ENCODE data around the gene HECTD1.

Gene HECTD1

DNA sequence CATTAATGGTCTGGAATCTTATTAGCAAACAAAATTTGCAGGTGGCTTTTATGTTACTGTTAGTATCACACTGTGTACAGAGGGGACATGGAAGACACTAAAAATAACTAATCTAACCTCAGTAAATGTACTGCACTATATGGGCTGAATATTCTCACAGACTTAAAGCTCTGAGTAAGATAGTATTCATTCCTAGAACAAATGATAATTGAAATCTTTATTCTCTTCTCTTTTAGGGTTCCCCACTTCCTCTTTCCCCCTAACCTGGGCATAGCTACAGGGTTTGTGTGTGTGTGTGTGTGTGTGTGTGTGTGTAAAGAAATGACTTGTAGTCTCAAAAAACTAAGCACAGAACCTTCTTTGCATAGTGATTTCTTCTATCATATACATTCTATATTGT, 21.4 kb upstream of the HECTD1 start:
- H3K27ac ChIP-seq (ENCODE audit: insufficient read depth, low read length, poor library complexity, severe bottlenecking) = no peak overlapping the region
- H3K4me3 ChIP-seq (ENCODE audit: insufficient read depth, low read depth, low read length, poor library complexity, severe bottlenecking) = no peak overlapping the region
- no peaks in the 10 kb centered on the region for H3K4me1 ChIP-seq (ENCODE audit: control insufficient read depth, insufficient read depth, low read length, poor library complexity, severe bottlenecking)

GRCh38 chr14:31228533-31228932, 20.9 kb upstream of the HECTD1 start:
- Histone ChIP-seq H3K27ac (ENCODE audit: insufficient read depth, low read length, poor library complexity, severe bottlenecking) (no peak overlapping the region), H3K27me3 (replicated peaks; ENCODE audit: control insufficient read depth, insufficient read depth, low read length, poor library complexity, severe bottlenecking) (no peaks in the 10 kb centered on the region), H3K4me1 (ENCODE audit: control insufficient read depth, insufficient read depth, low read length, poor library complexity, severe bottlenecking) (no peaks in the 10 kb centered on the region), H3K4me3 (ENCODE audit: insufficient read depth, low read depth, low read length, poor library complexity, severe bottlenecking) (no peak overlapping the region), H3K36me3 (ENCODE audit: control insufficient read depth, insufficient read depth, low read length) (no peaks in the 10 kb centered on the region), H3K9me3 (ENCODE audit: control insufficient read depth, low read length) (no peaks in the 10 kb centered on the region)
- no peak for DNase-seq

More for the DNA sequence above, 21.4 kb upstream of the HECTD1 start:
- Histone ChIP-seq H3K36me3 (ENCODE audit: control insufficient read depth, insufficient read depth, low read length) (no peaks in the 10 kb centered on the region), H3K9me3 (ENCODE audit: control insufficient read depth, low read length) (no peaks in the 10 kb centered on the region), H3K27me3 (replicated peaks; ENCODE audit: control insufficient read depth, insufficient read depth, low read length, poor library complexity, severe bottlenecking) (no peaks in the 10 kb centered on the region)
- no peak for DNase-seq

DNA sequence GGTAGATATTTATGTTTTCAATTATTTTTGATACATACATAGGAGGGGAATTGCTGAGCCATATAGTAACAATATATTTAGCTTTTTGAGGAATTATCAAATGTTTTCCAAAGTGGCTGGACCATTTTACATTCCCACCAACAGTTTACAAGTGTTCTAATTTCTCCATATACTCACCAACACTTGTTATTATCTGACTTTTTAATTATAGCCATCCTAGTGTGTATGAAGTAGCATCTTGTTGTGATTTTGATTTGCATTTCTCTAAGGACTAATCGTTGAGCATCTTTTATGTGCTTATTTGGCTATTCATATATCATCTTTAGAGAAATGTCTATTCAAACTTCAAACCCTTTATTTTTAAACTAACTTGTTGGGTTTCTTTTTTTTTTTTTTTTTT, 17.2 kb upstream of the HECTD1 start:
- Histone ChIP-seq H3K4me3 (ENCODE audit: insufficient read depth, low read depth, low read length, poor library complexity, severe bottlenecking) (no peak overlapping the region), H3K9me3 (ENCODE audit: control insufficient read depth, low read length) (no peaks in the 10 kb centered on the region), H3K36me3 (ENCODE audit: control insufficient read depth, insufficient read depth, low read length) (no peaks in the 10 kb centered on the region), H3K27me3 (replicated peaks; ENCODE audit: control insufficient read depth, insufficient read depth, low read length, poor library complexity, severe bottlenecking) (no peaks in the 10 kb centered on the region), H3K4me1 (ENCODE audit: control insufficient read depth, insufficient read depth, low read length, poor library complexity, severe bottlenecking) (no peaks in the 10 kb centered on the region), H3K27ac (ENCODE audit: insufficient read depth, low read length, poor library complexity, severe bottlenecking) (no peak overlapping the region)
- DNase-seq = no peak

DNA sequence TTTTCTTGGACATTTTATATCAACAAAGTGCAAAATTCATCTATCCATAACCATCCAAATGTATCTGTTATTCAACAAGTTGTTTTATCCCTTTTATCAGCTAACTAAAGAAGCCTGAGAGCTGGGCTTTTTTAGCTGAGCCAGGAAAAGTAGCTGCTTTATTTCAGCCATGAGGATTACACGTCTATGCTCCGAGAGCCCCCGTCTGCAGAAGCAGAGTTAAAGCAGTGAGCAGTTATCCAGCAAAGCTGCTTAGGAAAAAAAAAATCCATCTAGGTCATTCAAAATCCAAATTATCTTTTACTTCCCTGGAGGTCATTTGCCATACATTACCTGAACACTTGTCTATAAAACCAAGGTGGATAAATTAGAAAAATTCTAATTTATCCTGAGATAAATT, 15.7 kb upstream of the HECTD1 start:
- Histone ChIP-seq H3K4me3 (ENCODE audit: insufficient read depth, low read depth, low read length, poor library complexity, severe bottlenecking) (no peak overlapping the region), H3K27me3 (replicated peaks; ENCODE audit: control insufficient read depth, insufficient read depth, low read length, poor library complexity, severe bottlenecking) (no peaks in the 10 kb centered on the region), H3K4me1 (ENCODE audit: control insufficient read depth, insufficient read depth, low read length, poor library complexity, severe bottlenecking) (no peaks in the 10 kb centered on the region), H3K9me3 (ENCODE audit: control insufficient read depth, low read length) (no peaks in the 10 kb centered on the region), H3K36me3 (ENCODE audit: control insufficient read depth, insufficient read depth, low read length) (no peaks in the 10 kb centered on the region), H3K27ac (ENCODE audit: insufficient read depth, low read length, poor library complexity, severe bottlenecking) (no peak overlapping the region)
- DNase-seq = no peak

GRCh38 chr14:31222834-31223233, 15.2 kb upstream of the HECTD1 start:
- DNase-seq = no peak
- Histone ChIP-seq H3K4me1 (ENCODE audit: control insufficient read depth, insufficient read depth, low read length, poor library complexity, severe bottlenecking) (no peaks in the 10 kb centered on the region), H3K27ac (ENCODE audit: insufficient read depth, low read length, poor library complexity, severe bottlenecking) (no peak overlapping the region), H3K27me3 (replicated peaks; ENCODE audit: control insufficient read depth, insufficient read depth, low read length, poor library complexity, severe bottlenecking) (no peaks in the 10 kb centered on the region), H3K4me3 (ENCODE audit: insufficient read depth, low read depth, low read length, poor library complexity, severe bottlenecking) (no peak overlapping the region), H3K9me3 (ENCODE audit: control insufficient read depth, low read length) (no peaks in the 10 kb centered on the region), H3K36me3 (ENCODE audit: control insufficient read depth, insufficient read depth, low read length) (no peaks in the 10 kb centered on the region)

DNA sequence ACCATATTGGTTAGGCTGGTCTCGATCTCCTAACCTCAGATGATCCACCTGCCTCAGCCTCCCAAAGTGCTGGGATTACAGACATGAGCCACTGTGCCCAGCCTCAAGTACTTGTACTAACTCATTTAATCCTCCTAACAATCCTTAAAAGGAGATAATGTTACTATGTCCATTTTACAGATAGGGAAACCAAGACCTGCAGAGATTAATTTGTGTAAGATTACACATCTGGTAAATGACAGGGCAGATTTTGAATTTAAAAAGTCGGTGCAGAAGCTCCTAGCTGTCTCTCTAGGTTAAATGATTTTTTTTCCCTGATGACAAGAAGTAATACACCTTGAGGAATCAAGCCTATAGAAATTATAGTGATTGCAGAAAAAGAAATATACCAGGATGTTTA, 13.7 kb upstream of the HECTD1 start:
- no peak for DNase-seq
- H3K4me3 ChIP-seq (ENCODE audit: insufficient read depth, low read depth, low read length, poor library complexity, severe bottlenecking) = no peak overlapping the region
- no peak overlapping the region for H3K27ac ChIP-seq (ENCODE audit: insufficient read depth, low read length, poor library complexity, severe bottlenecking)
- no peaks in the 10 kb centered on the region for H3K36me3 ChIP-seq (ENCODE audit: control insufficient read depth, insufficient read depth, low read length)
- H3K9me3 ChIP-seq (ENCODE audit: control insufficient read depth, low read length) = no peaks in the 10 kb centered on the region
- H3K27me3 ChIP-seq (replicated peaks; ENCODE audit: control insufficient read depth, insufficient read depth, low read length, poor library complexity, severe bottlenecking) = no peaks in the 10 kb centered on the region
- no peaks in the 10 kb centered on the region for H3K4me1 ChIP-seq (ENCODE audit: control insufficient read depth, insufficient read depth, low read length, poor library complexity, severe bottlenecking)

- DNase-seq = no peak
- Histone ChIP-seq H3K36me3 (ENCODE audit: control insufficient read depth, insufficient read depth, low read length) (no peaks in the 10 kb centered on the region), H3K4me1 (ENCODE audit: control insufficient read depth, insufficient read depth, low read length, poor library complexity, severe bottlenecking) (no peaks in the 10 kb centered on the region), H3K4me3 (ENCODE audit: insufficient read depth, low read depth, low read length, poor library complexity, severe bottlenecking) (no peak overlapping the region), H3K27ac (ENCODE audit: insufficient read depth, low read length, poor library complexity, severe bottlenecking) (no peak overlapping the region), H3K9me3 (ENCODE audit: control insufficient read depth, low read length) (no peaks in the 10 kb centered on the region), H3K27me3 (replicated peaks; ENCODE audit: control insufficient read depth, insufficient read depth, low read length, poor library complexity, severe bottlenecking) (no peaks in the 10 kb centered on the region)
Observed at GRCh38 chr14:31219169-31219568, 11.6 kb upstream of the HECTD1 start.

- Histone ChIP-seq H3K9me3 (ENCODE audit: control insufficient read depth, low read length) (no peaks in the 10 kb centered on the region), H3K27me3 (replicated peaks; ENCODE audit: control insufficient read depth, insufficient read depth, low read length, poor library complexity, severe bottlenecking) (no peaks in the 10 kb centered on the region), H3K4me1 (ENCODE audit: control insufficient read depth, insufficient read depth, low read length, poor library complexity, severe bottlenecking) (no peaks in the 10 kb centered on the region), H3K36me3 (ENCODE audit: control insufficient read depth, insufficient read depth, low read length) (no peaks in the 10 kb centered on the region), H3K4me3 (ENCODE audit: insufficient read depth, low read depth, low read length, poor library complexity, severe bottlenecking) (no peak overlapping the region), H3K27ac (ENCODE audit: insufficient read depth, low read length, poor library complexity, severe bottlenecking) (no peak overlapping the region)
- DNase-seq = no peak
Observed at GRCh38 chr14:31216359-31216758, 8.8 kb upstream of the HECTD1 start.

DNA sequence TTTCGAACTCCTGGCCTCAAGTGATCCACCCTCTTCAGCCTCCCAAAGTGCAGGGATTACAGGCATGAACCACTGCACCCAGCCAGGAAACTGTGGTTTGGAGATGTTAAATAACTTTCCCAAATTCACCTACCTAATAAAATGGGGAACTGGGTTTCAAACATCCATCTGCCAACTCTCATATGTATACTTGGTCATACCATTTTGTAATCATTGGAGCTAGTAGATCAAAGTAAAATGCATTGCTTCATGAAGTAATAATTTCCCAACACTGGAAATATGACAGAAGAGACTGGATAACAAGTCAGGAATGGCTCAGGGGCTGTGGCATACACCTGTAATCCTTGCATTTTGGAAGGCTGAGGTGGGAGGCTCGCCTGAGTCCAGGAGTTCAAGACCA, 5.3 kb upstream of the HECTD1 start:
- Histone ChIP-seq H3K4me3 (ENCODE audit: insufficient read depth, low read depth, low read length, poor library complexity, severe bottlenecking) (no peak overlapping the region), H3K27me3 (replicated peaks; ENCODE audit: control insufficient read depth, insufficient read depth, low read length, poor library complexity, severe bottlenecking) (no peaks in the 10 kb centered on the region), H3K4me1 (ENCODE audit: control insufficient read depth, insufficient read depth, low read length, poor library complexity, severe bottlenecking) (peaks cover 12% of the 10 kb centered on the region), H3K9me3 (ENCODE audit: control insufficient read depth, low read length) (no peaks in the 10 kb centered on the region), H3K36me3 (ENCODE audit: control insufficient read depth, insufficient read depth, low read length) (no peaks in the 10 kb centered on the region), H3K27ac (ENCODE audit: insufficient read depth, low read length, poor library complexity, severe bottlenecking) (no peak overlapping the region)
- no peak for DNase-seq

DNA sequence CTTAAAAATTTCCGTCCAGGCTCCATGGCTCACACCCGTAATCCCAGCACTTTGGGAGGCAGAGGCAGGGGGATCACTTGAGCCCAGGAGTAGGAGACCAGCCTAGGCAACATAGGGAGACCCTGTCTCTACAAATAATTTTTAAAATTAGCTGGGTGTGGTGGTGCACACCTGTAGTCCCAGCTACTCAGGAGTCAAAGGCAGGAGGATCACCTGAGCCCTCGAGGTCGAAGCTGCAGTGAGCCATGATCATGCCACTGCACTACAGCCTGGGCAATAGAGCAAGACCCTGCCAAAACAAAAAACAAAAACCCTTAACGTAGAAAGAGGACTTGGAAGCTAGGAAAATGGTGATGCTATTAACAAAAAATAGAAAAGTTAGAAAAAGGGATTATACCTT, 2.0 kb upstream of the HECTD1 start:
- Histone ChIP-seq H3K4me1 (ENCODE audit: control insufficient read depth, insufficient read depth, low read length, poor library complexity, severe bottlenecking) (peaks cover 19% of the 10 kb centered on the region), H3K9me3 (ENCODE audit: control insufficient read depth, low read length) (no peaks in the 10 kb centered on the region), H3K36me3 (ENCODE audit: control insufficient read depth, insufficient read depth, low read length) (no peaks in the 10 kb centered on the region), H3K4me3 (ENCODE audit: insufficient read depth, low read depth, low read length, poor library complexity, severe bottlenecking) (no peak overlapping the region), H3K27me3 (replicated peaks; ENCODE audit: control insufficient read depth, insufficient read depth, low read length, poor library complexity, severe bottlenecking) (no peaks in the 10 kb centered on the region), H3K27ac (ENCODE audit: insufficient read depth, low read length, poor library complexity, severe bottlenecking) (no peak overlapping the region)
- DNase-seq = no peak
